ENCODE data around the gene TMEM169. TPM values are rescaled to one million over a fixed set of nuclear protein-coding genes. Genes with fewer than 3 reads are reported as not detected.

TMEM169 gene
- total RNA-seq, 1 donor from 2014 or later, result 3.2 TPM

DNA sequence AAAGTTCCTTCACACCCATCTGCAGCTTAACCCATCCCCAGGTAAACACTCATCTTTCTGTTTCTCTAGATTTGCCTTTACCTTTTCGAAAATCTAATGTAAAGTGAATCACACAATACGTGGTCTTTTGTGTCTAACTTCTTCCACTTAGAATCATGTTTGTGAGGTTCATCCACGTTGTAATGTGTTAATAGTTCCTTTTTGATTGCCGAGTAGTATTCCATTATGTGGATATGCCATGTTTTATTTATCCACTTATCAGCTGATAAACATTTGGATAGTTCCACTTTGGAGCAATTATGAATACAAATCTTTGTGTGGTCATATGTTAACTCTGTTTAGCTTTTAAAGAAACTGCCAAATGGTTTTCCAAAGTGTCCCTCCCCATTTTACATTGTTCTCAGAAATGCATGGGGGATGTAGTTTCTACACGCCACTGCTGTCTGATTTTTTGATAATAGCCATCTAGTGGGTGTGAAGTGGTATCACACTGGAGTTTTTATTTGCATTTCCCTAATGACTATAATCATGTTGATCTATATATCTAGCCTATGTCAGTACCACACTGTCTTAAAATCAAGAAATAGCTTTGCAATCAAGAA lies 22.4 kb upstream of the TMEM169 start:
- peaks cover 5% of the 10 kb centered on the region for H3K4me1 Mint-ChIP-seq (ENCODE audit: unreplicated experiment)
- no peak for DNase-seq (ENCODE audit: low spot score)
- TF ChIP-seq, protein P1, sequence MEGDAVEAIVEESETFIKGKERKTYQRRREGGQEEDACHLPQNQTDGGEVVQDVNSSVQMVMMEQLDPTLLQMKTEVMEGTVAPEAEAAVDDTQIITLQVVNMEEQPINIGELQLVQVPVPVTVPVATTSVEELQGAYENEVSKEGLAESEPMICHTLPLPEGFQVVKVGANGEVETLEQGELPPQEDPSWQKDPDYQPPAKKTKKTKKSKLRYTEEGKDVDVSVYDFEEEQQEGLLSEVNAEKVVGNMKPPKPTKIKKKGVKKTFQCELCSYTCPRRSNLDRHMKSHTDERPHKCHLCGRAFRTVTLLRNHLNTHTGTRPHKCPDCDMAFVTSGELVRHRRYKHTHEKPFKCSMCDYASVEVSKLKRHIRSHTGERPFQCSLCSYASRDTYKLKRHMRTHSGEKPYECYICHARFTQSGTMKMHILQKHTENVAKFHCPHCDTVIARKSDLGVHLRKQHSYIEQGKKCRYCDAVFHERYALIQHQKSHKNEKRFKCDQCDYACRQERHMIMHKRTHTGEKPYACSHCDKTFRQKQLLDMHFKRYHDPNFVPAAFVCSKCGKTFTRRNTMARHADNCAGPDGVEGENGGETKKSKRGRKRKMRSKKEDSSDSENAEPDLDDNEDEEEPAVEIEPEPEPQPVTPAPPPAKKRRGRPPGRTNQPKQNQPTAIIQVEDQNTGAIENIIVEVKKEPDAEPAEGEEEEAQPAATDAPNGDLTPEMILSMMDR (IDR thresholded peaks at IDR 0.05; ENCODE audit: unreplicated experiment), result peak; percentile 63
- H3K4me3 Mint-ChIP-seq (ENCODE audit: unreplicated experiment), result no peak overlapping the region
- no peaks in the 10 kb centered on the region for H3K9me3 Mint-ChIP-seq (ENCODE audit: unreplicated experiment)
- no peaks in the 10 kb centered on the region for H3K36me3 Mint-ChIP-seq (ENCODE audit: low read depth, unreplicated experiment)
- no peak overlapping the region for H3K27ac Mint-ChIP-seq (ENCODE audit: unreplicated experiment)
- no peaks in the 10 kb centered on the region for H3K27me3 Mint-ChIP-seq (ENCODE audit: unreplicated experiment)

DNA sequence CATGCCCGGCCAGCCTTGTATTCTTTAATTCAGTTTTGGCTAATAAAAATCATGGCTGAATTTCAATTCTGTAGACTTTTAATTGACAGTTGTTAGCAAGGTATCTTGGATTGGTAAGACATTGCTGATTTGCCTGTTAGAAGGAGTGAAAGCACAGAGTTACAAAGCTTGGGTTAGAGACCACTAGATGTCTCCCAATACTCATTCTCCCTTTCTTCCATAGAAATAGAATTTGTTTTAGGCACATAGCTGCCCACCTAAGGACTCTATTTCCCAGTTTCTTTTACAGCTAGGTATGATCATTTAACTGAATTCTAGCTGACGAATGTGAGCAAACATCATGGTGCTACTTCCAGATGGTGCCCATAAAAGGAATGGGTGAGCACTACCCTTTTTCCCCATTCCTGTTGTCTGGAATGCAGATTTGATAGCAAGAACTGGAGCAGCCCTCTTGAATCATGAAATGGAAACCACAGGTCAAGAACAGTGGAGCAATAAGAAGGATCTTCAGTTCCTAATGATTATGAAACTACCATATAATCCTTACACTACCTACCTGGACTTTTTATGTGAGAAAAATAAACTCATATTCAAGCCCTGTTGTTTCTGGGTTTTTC lies 17.6 kb upstream of the TMEM169 start:
- H3K4me3 Mint-ChIP-seq (ENCODE audit: unreplicated experiment), result no peak overlapping the region
- no peaks in the 10 kb centered on the region for H3K4me1 Mint-ChIP-seq (ENCODE audit: unreplicated experiment)
- H3K27me3 Mint-ChIP-seq (ENCODE audit: unreplicated experiment), result no peaks in the 10 kb centered on the region
- H3K9me3 Mint-ChIP-seq (ENCODE audit: unreplicated experiment), result no peaks in the 10 kb centered on the region
- TF ChIP-seq, protein P1 (IDR thresholded peaks at IDR 0.05; ENCODE audit: unreplicated experiment), result no peak
- DNase-seq (ENCODE audit: low spot score), result no peak
- H3K27ac Mint-ChIP-seq (ENCODE audit: unreplicated experiment), result no peak overlapping the region
- H3K36me3 Mint-ChIP-seq (ENCODE audit: low read depth, unreplicated experiment), result no peaks in the 10 kb centered on the region

DNA sequence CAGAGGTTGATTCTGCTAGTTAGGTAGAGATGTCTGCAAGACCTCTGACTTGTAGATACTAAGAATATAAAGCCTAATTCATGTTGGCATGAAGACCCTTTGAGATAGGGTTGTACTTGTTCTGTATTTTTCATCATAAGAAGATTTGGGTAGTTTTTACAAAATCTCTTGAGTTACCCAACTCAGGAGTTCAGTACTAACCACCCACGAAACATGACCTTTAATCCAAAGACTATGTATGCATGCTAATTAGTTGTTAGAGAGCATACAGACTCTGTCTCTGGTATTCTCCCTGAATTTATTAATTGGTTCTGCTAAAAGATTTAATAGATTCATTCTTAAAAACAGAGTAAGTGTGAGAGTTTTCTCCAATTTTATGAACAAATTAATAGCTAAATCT lies 17.1 kb upstream of the TMEM169 start:
- H3K27ac Mint-ChIP-seq (ENCODE audit: unreplicated experiment), result no peak overlapping the region

DNA sequence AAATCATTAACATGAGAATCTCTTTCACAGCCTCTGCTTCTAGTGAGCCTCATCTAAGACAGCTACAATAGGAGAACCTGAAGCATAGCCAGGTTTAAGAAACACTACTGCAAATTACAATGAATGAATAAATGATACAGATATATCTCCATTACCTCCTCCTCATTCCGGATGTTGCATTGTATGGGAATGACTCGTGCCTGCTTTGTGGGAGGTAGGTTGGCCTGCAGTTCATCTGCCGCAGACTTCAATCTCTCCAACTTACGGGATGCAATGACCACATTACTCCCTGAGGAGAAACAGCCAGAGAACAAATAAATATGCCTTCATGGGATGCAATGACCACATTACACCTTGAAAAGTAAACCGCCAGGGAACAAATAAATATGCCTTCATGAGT lies 15.5 kb upstream of the TMEM169 start:
- no peak overlapping the region for H3K27ac Mint-ChIP-seq (ENCODE audit: unreplicated experiment)
- H3K36me3 Mint-ChIP-seq (ENCODE audit: low read depth, unreplicated experiment), result no peaks in the 10 kb centered on the region
- no peaks in the 10 kb centered on the region for H3K27me3 Mint-ChIP-seq (ENCODE audit: unreplicated experiment)
- TF ChIP-seq, protein P1 (IDR thresholded peaks at IDR 0.05; ENCODE audit: unreplicated experiment), result no peak
- H3K4me1 Mint-ChIP-seq (ENCODE audit: unreplicated experiment), result no peaks in the 10 kb centered on the region
- H3K4me3 Mint-ChIP-seq (ENCODE audit: unreplicated experiment), result no peak overlapping the region
- no peaks in the 10 kb centered on the region for H3K9me3 Mint-ChIP-seq (ENCODE audit: unreplicated experiment)
- DNase-seq (ENCODE audit: low spot score), result no peak

More for the DNA sequence above, 17.1 kb upstream of the TMEM169 start:
- TF ChIP-seq, protein P1 (IDR thresholded peaks at IDR 0.05; ENCODE audit: unreplicated experiment), result no peak
- no peak for DNase-seq (ENCODE audit: low spot score)
- Mint-ChIP-seq H3K4me3 (ENCODE audit: unreplicated experiment) (no peak overlapping the region), H3K27me3 (ENCODE audit: unreplicated experiment) (no peaks in the 10 kb centered on the region), H3K36me3 (ENCODE audit: low read depth, unreplicated experiment) (no peaks in the 10 kb centered on the region), H3K4me1 (ENCODE audit: unreplicated experiment) (no peaks in the 10 kb centered on the region), H3K9me3 (ENCODE audit: unreplicated experiment) (no peaks in the 10 kb centered on the region)

DNA sequence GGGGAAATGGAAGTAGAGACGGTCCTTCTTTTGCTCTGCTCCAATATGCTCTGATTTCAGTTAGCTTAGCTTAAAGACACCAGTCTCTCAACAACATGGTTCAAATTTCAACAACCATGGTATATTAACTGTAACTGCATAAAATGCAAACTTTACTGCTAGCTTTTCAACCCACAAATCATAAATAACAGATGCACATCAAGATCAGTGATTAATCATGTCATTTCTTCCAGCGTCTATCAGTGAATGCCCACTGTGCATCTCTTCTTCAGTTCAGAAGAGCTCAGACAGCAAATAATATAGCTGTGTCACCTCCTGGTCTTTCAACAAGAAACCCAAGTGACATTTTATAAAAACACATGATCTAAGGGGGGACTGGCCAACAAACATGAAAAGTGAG lies 12.7 kb upstream of the TMEM169 start:
- Mint-ChIP-seq H3K4me3 (ENCODE audit: unreplicated experiment) (no peak overlapping the region), H3K4me1 (ENCODE audit: unreplicated experiment) (no peaks in the 10 kb centered on the region), H3K9me3 (ENCODE audit: unreplicated experiment) (no peaks in the 10 kb centered on the region), H3K36me3 (ENCODE audit: low read depth, unreplicated experiment) (no peaks in the 10 kb centered on the region), H3K27me3 (ENCODE audit: unreplicated experiment) (no peaks in the 10 kb centered on the region), H3K27ac (ENCODE audit: unreplicated experiment) (no peak overlapping the region)
- no peak for DNase-seq (ENCODE audit: low spot score)
- TF ChIP-seq, protein P1 (IDR thresholded peaks at IDR 0.05; ENCODE audit: unreplicated experiment), result no peak

Data from endothelial cell (in vitro differentiated cells).